Activated CD8-positive, alpha-beta memory T cell treated with anti-CD3 and anti-CD28 coated beads, Interleukin-2, amount 10 ng/mL, durations not matched to agents 7 days and 5 days (primary cell): ENCODE measurements around the gene TMEM150A. TPM values are rescaled to one million over a fixed set of nuclear protein-coding genes. Genes with fewer than 3 reads are reported as not detected.

Experiments
- ATAC-seq: fragments of 150-1000 bp; cut with Tn5 transposase; one replicate; pipeline ENCODE4 v1.10.0; 2021; ENCODE audit warnings: moderate library complexity
- CTCF ChIA-PET: fragments of 350-600 bp; sonication (Branson Sonifier 250); formaldehyde crosslinking; loops from one replicate; lab custom pipeline; 2021; ENCODE audit warnings: antibody characterized with exemption; lab: Charles Lee
- DNase-seq: peaks from one replicate; pipeline ENCODE4 v3.0.0-alpha.2; 2020
- H3K27ac Mint-ChIP-seq: one replicate; pipeline ENCODE4 v1.8.0; 2021; ENCODE audit warnings: mild to moderate bottlenecking, mixed read lengths
- H3K27me3 Mint-ChIP-seq: one replicate; pipeline ENCODE4 v1.8.0; 2021; ENCODE audit warnings: mixed read lengths
- H3K36me3 Mint-ChIP-seq: one replicate; pipeline ENCODE4 v1.8.0; 2021; ENCODE audit warnings: mild to moderate bottlenecking, mixed read lengths
- H3K4me1 Mint-ChIP-seq: one replicate; pipeline ENCODE4 v1.8.0; 2021; ENCODE audit warnings: mixed read lengths
- H3K4me3 Mint-ChIP-seq: one replicate; pipeline ENCODE4 v1.8.0; 2021; ENCODE audit warnings: mild to moderate bottlenecking, moderate library complexity, mixed read lengths
- H3K9me3 Mint-ChIP-seq: one replicate; pipeline ENCODE4 v1.8.0; 2022; ENCODE audit warnings: low read depth, mixed read lengths
- total RNA-seq, 2 experiments: library from RNA; stranded (reverse); gene quantifications; one replicate each; pipeline ENCODE4 v1.2.3, GENCODE V29; 2021

The TMEM150A gene
- total RNA-seq, 2 experiments from 2014 or later = 0.91 to 1.7 TPM

- Mint-ChIP-seq H3K4me1 (peaks cover 5% of the 10 kb centered on the region), H3K27ac (no peak overlapping the region), H3K9me3 (no peaks in the 10 kb centered on the region), H3K36me3 (peaks cover 29% of the 10 kb centered on the region), H3K4me3 (no peak overlapping the region), H3K27me3 (no peaks in the 10 kb centered on the region)
- no peak for DNase-seq
- CTCF ChIA-PET = interaction anchor here (0.6 to 22.1 kb wide), 8 partner anchors 8 to 195 kb away, joined by 3 to 458 read pairs (median 4); partner anchors contain the start of genes ELMOD3, MAT2A, RETSAT and SH2D6
- no peak for ATAC-seq
These were observed 53.4 kb downstream of the TMEM150A start for GRCh38 chr2:85549095-85549494.

- H3K36me3 Mint-ChIP-seq = peaks cover 32% of the 10 kb centered on the region
- DNase-seq (no peak), ATAC-seq (no peak)
- H3K27me3 Mint-ChIP-seq = no peaks in the 10 kb centered on the region
- H3K9me3 Mint-ChIP-seq = no peaks in the 10 kb centered on the region
- H3K27ac Mint-ChIP-seq = peak overlapping the region; percentile 61
- H3K4me1 Mint-ChIP-seq = peaks cover 8% of the 10 kb centered on the region
- CTCF ChIA-PET = interaction anchor here (0.8 to 22.1 kb wide), 6 partner anchors 8 to 194 kb away, joined by 3 to 458 read pairs (median 4); partner anchors contain the start of genes ELMOD3, MAT2A, RETSAT and SH2D6
- H3K4me3 Mint-ChIP-seq = no peak overlapping the region
These were observed 53.9 kb downstream of the TMEM150A start for GRCh38 chr2:85548608-85548900.

Other genes starting within 250 kb of the TMEM150A start
- 10 to 100 TPM; 28.2 to 35.5 TPM for gene RETSAT, start 248.2 kb downstream of the TMEM150A start, total RNA-seq
- 10 to 100 TPM; 21.7 to 27.7 TPM for gene ELMOD3, start 247.9 kb downstream of the TMEM150A start, total RNA-seq
- gene CAPG, start 192.3 kb downstream of the TMEM150A start, total RNA-seq = 100 to 1,000 TPM; 204 to 211 TPM
- under 1 TPM; 0.52 to 0.82 TPM for gene SH2D6, start 184.0 kb downstream of the TMEM150A start, total RNA-seq
- 100 to 1,000 TPM; 271 to 336 TPM for gene MAT2A, start 63.5 kb downstream of the TMEM150A start, total RNA-seq
- gene GGCX, start 41.2 kb downstream of the TMEM150A start, total RNA-seq = 10 to 100 TPM; 26.0 to 26.7 TPM
- 100 to 1,000 TPM in 1 of 2 experiments, 10 to 100 TPM in 1; 99.6 to 124 TPM for gene VAMP8, start 25.1 kb downstream of the TMEM150A start, total RNA-seq
- gene VAMP5, start 18.3 kb downstream of the TMEM150A start, total RNA-seq = 10 to 100 TPM; 84.4 to 88.4 TPM
- 100 to 1,000 TPM; 100 to 110 TPM for gene RNF181, start 7.0 kb downstream of the TMEM150A start, total RNA-seq
- gene C2orf68, start 9.4 kb upstream of the TMEM150A start, total RNA-seq = 10 to 100 TPM; 47.3 to 47.9 TPM
- 100 to 1,000 TPM in 1 of 2 experiments, 10 to 100 TPM in 1; 84.2 to 101 TPM for gene USP39, start 13.5 kb upstream of the TMEM150A start, total RNA-seq
- not detected for gene SFTPB, start 65.5 kb upstream of the TMEM150A start, total RNA-seq
- 1,000 to 10,000 TPM in 1 of 2 experiments, 100 to 1,000 TPM in 1; 364 to 1,915 TPM for gene GNLY, start 91.7 kb upstream of the TMEM150A start, total RNA-seq
- gene ATOH8, start 151.3 kb upstream of the TMEM150A start, total RNA-seq = under 1 TPM; 0.12 to 0.40 TPM